Measurements from ENCODE around the gene GRIN3B. TPM values are rescaled to one million over a fixed set of nuclear protein-coding genes. Genes with fewer than 3 reads are reported as not detected.
A peak's percentile ranks its signal among the peaks of the same experiment; 100 is the strongest.

GRIN3B gene
- total RNA-seq (2014; rRNA removed; shearing (Covaris generic)) (0.25 and 0.54 TPM in 2 replicates), polyA plus RNA-seq (2016; fragmentation: Nextera tagmentation; extraction: Ambion mirVana) (not detected in 2 replicates)

GRCh38 chr19:1000095-1000494 lies at the start of gene GRIN3B:
Gene GRIN3B, plus strand, starts transcription at chr19:1000419. Its CDS starts 19 bp downstream, at chr19:1000438.
- no peak within 1 kb of the TSS for H3K9ac ChIP-seq
- peak within 1 kb of the TSS; percentile 28 for H3K4me2 ChIP-seq (ENCODE audit: unreplicated experiment)
- H4K20me1 ChIP-seq (ENCODE audit: insufficient read depth) = no peaks in the 10 kb centered on the region
- peak; percentile 77 for DNase-seq
- in situ Hi-C loops (cut with MboI) = no loop called here
- 1 to 5% methylated on average over 26 to 36 of the region's 43 CpGs for WGBS, 2 experiments (ENCODE audit: low coverage in 1 of 2, low lambda C conversion rate in 2 of 2, missing lambda C conversion rate in 2 of 2)
- H3K27ac ChIP-seq = no peak within 1 kb of the TSS
- H3F3A ChIP-seq (ENCODE audit: insufficient read depth) = no peaks in the 10 kb centered on the region
- H3K4me3 ChIP-seq = peak within 1 kb of the TSS; percentile 49
- no peaks in the 10 kb centered on the region for H3K36me3 ChIP-seq (ENCODE audit: low read depth)
- no peaks in the 10 kb centered on the region for H3K9me3 ChIP-seq (ENCODE audit: low read depth)
- H3K9me2 ChIP-seq (ENCODE audit: insufficient read depth) = no peaks in the 10 kb centered on the region
- H3K79me2 ChIP-seq (ENCODE audit: insufficient read depth) = no peaks in the 10 kb centered on the region
- H3K27me3 ChIP-seq (replicated peaks; ENCODE audit: insufficient read depth) = peaks cover 27% of the 10 kb centered on the region
- TF ChIP-seq EZH2phosphoT487 (IDR thresholded peaks at IDR 0.05; ENCODE audit: insufficient read depth, low read depth) = 0 out of 2 replicates have a peak, but pooled peaks have one; percentile 36
- TF ChIP-seq EZH2 (IDR thresholded peaks at IDR 0.05; ENCODE audit: insufficient read depth, poor library complexity, severe bottlenecking) = no peak
- H3K4me1 ChIP-seq (ENCODE audit: insufficient read depth) = no peaks in the 10 kb centered on the region
- H2AFZ ChIP-seq = no peak within 1 kb of the TSS

GRCh38 chr19:952049-952679 lies 48.1 kb upstream of the GRIN3B start:
- H3K27ac ChIP-seq = peak overlapping the region; percentile 51

GRCh38 chr19:952680-953444 lies 47.4 kb upstream of the GRIN3B start:
- H4K20me1 ChIP-seq (ENCODE audit: insufficient read depth) = no peaks in the 10 kb centered on the region
- no peak overlapping the region for H3K9ac ChIP-seq
- no peak overlapping the region for H3K4me2 ChIP-seq (ENCODE audit: unreplicated experiment)
- no peaks in the 10 kb centered on the region for H3K9me2 ChIP-seq (ENCODE audit: insufficient read depth)
- in situ Hi-C loops (cut with MboI) = no loop called here
- H3K27ac ChIP-seq = no peak overlapping the region
- H2AFZ ChIP-seq = no peak overlapping the region
- H3K9me3 ChIP-seq (ENCODE audit: low read depth) = no peaks in the 10 kb centered on the region
- H3K27me3 ChIP-seq (replicated peaks; ENCODE audit: insufficient read depth) = no peaks in the 10 kb centered on the region
- no peak for DNase-seq
- H3K4me3 ChIP-seq = no peak overlapping the region
- no peaks in the 10 kb centered on the region for H3F3A ChIP-seq (ENCODE audit: insufficient read depth)
- peaks cover 18% of the 10 kb centered on the region; the same call in 1 of the 2 replicates for H3K4me1 ChIP-seq (ENCODE audit: insufficient read depth)
- TF ChIP-seq EZH2phosphoT487 (IDR thresholded peaks at IDR 0.05; ENCODE audit: insufficient read depth, low read depth) = no peak
- TF ChIP-seq EZH2 (IDR thresholded peaks at IDR 0.05; ENCODE audit: insufficient read depth, poor library complexity, severe bottlenecking) = no peak
- peaks cover 89% of the 10 kb centered on the region for H3K79me2 ChIP-seq (ENCODE audit: insufficient read depth)
- 54 to 60% methylated on average over 14 to 20 of the region's 21 CpGs for WGBS, 2 experiments (ENCODE audit: low coverage in 1 of 2, low lambda C conversion rate in 2 of 2, missing lambda C conversion rate in 2 of 2)
- H3K36me3 ChIP-seq (ENCODE audit: low read depth) = no peaks in the 10 kb centered on the region

More at GRCh38 chr19:952049-952679, 48.1 kb upstream of the GRIN3B start:
- Histone ChIP-seq H2AFZ (no peak overlapping the region), H3K36me3 (ENCODE audit: low read depth) (no peaks in the 10 kb centered on the region), H3K9ac (peak overlapping the region; percentile 25; the same call in 1 of the 2 replicates), H3K4me2 (ENCODE audit: unreplicated experiment) (no peak overlapping the region), H4K20me1 (ENCODE audit: insufficient read depth) (no peaks in the 10 kb centered on the region), H3K9me2 (ENCODE audit: insufficient read depth) (no peaks in the 10 kb centered on the region), H3K4me1 (ENCODE audit: insufficient read depth) (peaks cover 18% of the 10 kb centered on the region; the same call in 1 of the 2 replicates), H3K27me3 (replicated peaks; ENCODE audit: insufficient read depth) (no peaks in the 10 kb centered on the region), H3K79me2 (ENCODE audit: insufficient read depth) (peaks cover 89% of the 10 kb centered on the region), H3K4me3 (no peak overlapping the region), H3K9me3 (ENCODE audit: low read depth) (no peaks in the 10 kb centered on the region), H3F3A (ENCODE audit: insufficient read depth) (no peaks in the 10 kb centered on the region)
- 83 to 91% methylated on average over 14 of the region's 14 CpGs for WGBS, 2 experiments (ENCODE audit: low coverage in 1 of 2, low lambda C conversion rate in 2 of 2, missing lambda C conversion rate in 2 of 2)
- TF ChIP-seq EZH2phosphoT487 (IDR thresholded peaks at IDR 0.05; ENCODE audit: insufficient read depth, low read depth) (no peak), EZH2 (IDR thresholded peaks at IDR 0.05; ENCODE audit: insufficient read depth, poor library complexity, severe bottlenecking) (no peak)
- no peak for DNase-seq
- in situ Hi-C loops (cut with MboI) = no loop called here

- H3K4me2 ChIP-seq (ENCODE audit: unreplicated experiment) = no peak overlapping the region
- in situ Hi-C loops (cut with MboI) = no loop called here
- H3K9me2 ChIP-seq (ENCODE audit: insufficient read depth) = no peaks in the 10 kb centered on the region
- TF ChIP-seq EZH2phosphoT487 (IDR thresholded peaks at IDR 0.05; ENCODE audit: insufficient read depth, low read depth) = no peak
- no peak for TF ChIP-seq EZH2 (IDR thresholded peaks at IDR 0.05; ENCODE audit: insufficient read depth, poor library complexity, severe bottlenecking)
- peaks cover 18% of the 10 kb centered on the region; the same call in 1 of the 2 replicates for H3K4me1 ChIP-seq (ENCODE audit: insufficient read depth)
- H3K36me3 ChIP-seq (ENCODE audit: low read depth) = no peaks in the 10 kb centered on the region
- H3K79me2 ChIP-seq (ENCODE audit: insufficient read depth) = peaks cover 89% of the 10 kb centered on the region
- DNase-seq = no peak
- H2AFZ ChIP-seq = no peak overlapping the region
- H3K9me3 ChIP-seq (ENCODE audit: low read depth) = no peaks in the 10 kb centered on the region
- WGBS, 2 experiments (ENCODE audit: low coverage in 1 of 2, low lambda C conversion rate in 2 of 2, missing lambda C conversion rate in 2 of 2) = 77 to 79% methylated on average over 25 to 33 of the region's 33 CpGs
- no peak overlapping the region for H3K27ac ChIP-seq
- no peaks in the 10 kb centered on the region for H3F3A ChIP-seq (ENCODE audit: insufficient read depth)
- H3K4me3 ChIP-seq = no peak overlapping the region
- H3K27me3 ChIP-seq (replicated peaks; ENCODE audit: insufficient read depth) = no peaks in the 10 kb centered on the region
- H4K20me1 ChIP-seq (ENCODE audit: insufficient read depth) = no peaks in the 10 kb centered on the region
- H3K9ac ChIP-seq = no peak overlapping the region
Observed at GRCh38 chr19:953445-954271, 46.6 kb upstream of the GRIN3B start.
